Panc1 (cell line): ENCODE measurements around the gene ARID4B. TPM values are rescaled to one million over a fixed set of nuclear protein-coding genes. Genes with fewer than 3 reads are reported as not detected.

Source experiments
- ATAC-seq: fragments of 200-7000 bp; cut with Tn5 transposase; 2 replicates; pipeline ENCODE4 v1.9.1; 2020; ENCODE audit warnings: mild to moderate bottlenecking, moderate library complexity
- BruUV-seq: library from RNA; stranded (reverse); fragments of 400-500 nt; replicated peaks from 2 replicates; lab custom pipeline; 2021; lab: Mats Ljungman, UMichigan
- CTCF ChIA-PET: fragments of 300-600 bp; sonication (Branson Sonifier 250); formaldehyde crosslinking; loops from one replicate; lab custom pipeline; 2022; ENCODE audit warnings: antibody characterized with exemption; lab: Charles Lee
- POLR2A ChIA-PET: fragments of 300-600 bp; sonication (Branson Sonifier 250); formaldehyde crosslinking; loops from one replicate; lab custom pipeline; 2022; ENCODE audit warnings: antibody characterized with exemption; lab: Charles Lee
- DNase-seq: peaks from one replicate; pipeline ENCODE4 v3.0.0-alpha.2; 2010; ENCODE audit warnings: low read depth, low spot score
- H3K27ac ChIP-seq: 2 replicates; pipeline ENCODE4 v1.5.1; 2011; ENCODE audit warnings: mild to moderate bottlenecking, low read length, inconsistent platforms
- H3K27me3 ChIP-seq: fragments of 200-500 bp; sonication (Bioruptor generic); 2 replicates; pipeline ENCODE4 v1.6.0; 2014; ENCODE audit warnings: low read length, inconsistent platforms; ENCODE audit not compliant: control insufficient read depth, insufficient read depth
- H3K36me3 ChIP-seq: fragments of 200-500 bp; sonication (Bioruptor generic); 2 replicates; pipeline ENCODE4 v1.5.1; 2014; ENCODE audit warnings: inconsistent platforms, mild to moderate bottlenecking, low read length, moderate library complexity; ENCODE audit not compliant: control insufficient read depth, insufficient read depth
- H3K4me1 ChIP-seq: 2 replicates; pipeline ENCODE4 v1.5.1; 2011; ENCODE audit warnings: inconsistent platforms, mild to moderate bottlenecking, low read length, moderate library complexity; ENCODE audit not compliant: control insufficient read depth, insufficient read depth
- H3K4me3 ChIP-seq, 2 experiments: 2 replicates each; pipeline ENCODE4 v1.5.1; 2011 to 2012; ENCODE audit warnings: low read depth in 2 of 2, low read length in 2 of 2, mild to moderate bottlenecking in 2 of 2, inconsistent platforms in 1 of 2, moderate library complexity in 1 of 2
- H3K9me3 ChIP-seq: fragments of 200-500 bp; sonication (Bioruptor generic); 2 replicates; pipeline ENCODE4 v1.5.1; 2014; ENCODE audit warnings: low read depth, mild to moderate bottlenecking, inconsistent platforms, low read length, moderate library complexity; ENCODE audit not compliant: control insufficient read depth, insufficient read depth
- CTCF ChIP-seq: fragments of 450-650 bp; IDR thresholded peaks from 2 replicates; pipeline ENCODE4 v1.5.1; 2017; ENCODE audit warnings: mild to moderate bottlenecking
- POLR2AphosphoS5 ChIP-seq: IDR thresholded peaks from 2 replicates; pipeline ENCODE4 v1.6.1; 2012; ENCODE audit warnings: mild to moderate bottlenecking, low read depth, low read length, moderate library complexity
- REST ChIP-seq, 2 experiments: IDR thresholded peaks; 2 replicates each; pipeline ENCODE4 v1.6.1; 2011 to 2012; ENCODE audit warnings: low read depth in 2 of 2, control low read depth in 1 of 2, low read length in 1 of 2, mild to moderate bottlenecking in 1 of 2, moderate library complexity in 1 of 2; ENCODE audit not compliant: insufficient read depth in 1 of 2
- SIN3A ChIP-seq: IDR thresholded peaks from 2 replicates; pipeline ENCODE4 v1.6.1; 2012; ENCODE audit warnings: low read depth, mild to moderate bottlenecking, low read length, moderate library complexity, borderline replicate concordance; ENCODE audit not compliant: insufficient read depth
- TCF7L2 ChIP-seq: IDR thresholded peaks from 2 replicates; pipeline ENCODE4 v1.6.1; 2011; ENCODE audit warnings: mild to moderate bottlenecking, low read depth, low read length, inconsistent platforms
- in situ Hi-C: cut with HindIII; loops from 2 replicates; pipeline ENCODE4 v1.10.0; 2016; ENCODE audit warnings: low sequenced_read_pairs, low pct_unique_long_range_greater_than_20kb
- intact Hi-C: fragments of 100-400 bp; cut with micrococcal nuclease; formaldehyde crosslinking; loops from one replicate; pipeline ENCODE4 v1.10.0; 2022; ENCODE audit not compliant: unreplicated experiment
- total RNA-seq: library from RNA; stranded (reverse); gene quantifications from one replicate; pipeline ENCODE4 v1.2.1, GENCODE V29; 2021; ENCODE audit not compliant: unreplicated experiment

Gene ARID4B
- total RNA-seq, 1 experiment from 2014 or later, result 37.5 TPM

- Histone ChIP-seq H3K4me3 (peak overlapping the region; percentile 2 to 79; a peak in 3 of 4 replicates), H3K36me3 (peaks cover 8% of the 10 kb centered on the region), H3K4me1 (peaks cover 22% of the 10 kb centered on the region), H3K27me3 (no peaks in the 10 kb centered on the region), H3K27ac (peak overlapping the region; percentile 98), H3K9me3 (no peaks in the 10 kb centered on the region)
- no TSS peak for BruUV-seq
- ATAC-seq (no peak), DNase-seq (no peak)
- no peak for TF ChIP-seq TCF7L2
- TF ChIP-seq CTCF, result no peak
- TF ChIP-seq POLR2AphosphoS5, result no peak
- TF ChIP-seq SIN3A, result no peak
- CTCF ChIA-PET, result interaction anchor here (0.6 kb wide), 1 partner anchor 32 kb away, joined by 6 read pairs; no protein-coding TSS in a partner anchor
- in situ Hi-C loops, result no loop called here
- POLR2A ChIA-PET, result interaction anchor here (0.6 kb wide), 2 partner anchors 34 to 101 kb away, joined by 4 to 5 read pairs; no protein-coding TSS in a partner anchor
- intact Hi-C loops, result no loop called here
Observed at GRCh38 chr1:235331401-235331800, 3.4 kb upstream of the ARID4B start.

GRCh38 chr1:235330918-235331285 lies 2.9 kb upstream of the ARID4B start:
- BruUV-seq, result no TSS peak
- Histone ChIP-seq H3K36me3 (peaks cover 9% of the 10 kb centered on the region), H3K27ac (peak overlapping the region; percentile 98), H3K9me3 (no peaks in the 10 kb centered on the region), H3K4me3 (peak overlapping the region; percentile 79 to 99), H3K4me1 (peaks cover 23% of the 10 kb centered on the region), H3K27me3 (no peaks in the 10 kb centered on the region)
- DNase-seq, result no peak
- in situ Hi-C loops (no loop called here), intact Hi-C loops (no loop called here)
- POLR2A ChIA-PET, result no interaction called here
- TF ChIP-seq TCF7L2 (no peak), POLR2AphosphoS5 (no peak), CTCF (no peak), REST (IDR thresholded peaks at IDR 0.05; ENCODE audit: insufficient read depth in 1 of 2, low read depth in 2 of 2, low read length in 1 of 2) (no peak), SIN3A (no peak)
- ATAC-seq, result no peak
- CTCF ChIA-PET, result interaction anchor here (0.6 to 1.8 kb wide), 2 partner anchors 23 to 86 kb away, joined by 4 to 12 read pairs; no protein-coding TSS in a partner anchor
